ENCODE measurements around the gene ARHGEF26.
A peak's percentile ranks its signal among the peaks of the same experiment; 100 is the strongest.

The ARHGEF26 gene

DNA sequence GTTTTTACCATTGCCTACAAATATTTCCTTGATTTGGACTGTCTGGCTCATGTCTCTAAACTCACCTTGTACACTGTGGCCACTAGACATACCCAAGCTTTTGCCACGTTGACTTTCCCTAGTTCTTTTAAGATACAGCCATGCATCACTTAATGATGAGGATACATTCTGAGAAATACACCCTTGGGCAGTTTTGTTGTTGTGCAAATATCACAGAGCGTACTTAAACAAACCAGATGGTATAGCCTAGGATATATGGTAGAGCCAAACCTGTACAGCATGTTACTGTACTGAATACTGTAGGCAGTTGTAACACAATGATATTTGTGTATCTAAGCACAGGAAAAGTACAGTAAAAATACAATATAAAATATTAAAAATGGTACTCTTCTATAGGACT, 5.5 kb downstream of the ARHGEF26 start:
- peaks cover 1% of the 10 kb centered on the region for H3K9me3 Mint-ChIP-seq
- DNase-seq (ENCODE audit: low spot score in 2 of 2) (no peak), ATAC-seq (ENCODE audit: low read depth) (no peak)
- H3K36me3 Mint-ChIP-seq: no peaks in the 10 kb centered on the region
- H3K27me3 Mint-ChIP-seq: peaks cover 17% of the 10 kb centered on the region
- H3K27ac Mint-ChIP-seq: no peak overlapping the region
- H3K4me1 Mint-ChIP-seq: peaks cover 5% of the 10 kb centered on the region
- H3K4me3 Mint-ChIP-seq: no peak overlapping the region

DNA sequence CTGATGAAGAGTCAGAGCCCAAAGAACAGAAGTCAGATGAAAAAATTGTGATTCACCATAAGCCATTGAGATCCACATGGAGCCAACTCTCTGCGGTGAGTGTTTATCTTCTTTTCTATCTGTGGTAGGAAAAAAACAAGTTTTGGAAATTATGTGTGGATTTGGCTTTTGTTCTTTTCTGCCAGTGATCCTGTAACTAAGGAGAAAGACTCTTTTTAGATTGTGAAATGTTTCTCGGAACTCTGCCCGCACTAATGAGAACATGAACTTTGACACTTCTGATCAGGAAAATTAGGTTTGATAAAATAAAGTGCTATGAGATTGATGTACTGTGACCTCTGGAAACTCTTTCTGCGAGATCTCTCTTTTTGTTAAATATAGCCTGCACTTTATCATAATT, 8.4 kb downstream of the ARHGEF26 start:
- DNase-seq (ENCODE audit: low spot score in 2 of 2) (no peak), ATAC-seq (ENCODE audit: low read depth) (no peak)
- Mint-ChIP-seq H3K27me3 (peaks cover 10% of the 10 kb centered on the region), H3K36me3 (no peaks in the 10 kb centered on the region), H3K27ac (no peak overlapping the region), H3K9me3 (no peaks in the 10 kb centered on the region), H3K4me3 (no peak overlapping the region), H3K4me1 (no peaks in the 10 kb centered on the region)

DNA sequence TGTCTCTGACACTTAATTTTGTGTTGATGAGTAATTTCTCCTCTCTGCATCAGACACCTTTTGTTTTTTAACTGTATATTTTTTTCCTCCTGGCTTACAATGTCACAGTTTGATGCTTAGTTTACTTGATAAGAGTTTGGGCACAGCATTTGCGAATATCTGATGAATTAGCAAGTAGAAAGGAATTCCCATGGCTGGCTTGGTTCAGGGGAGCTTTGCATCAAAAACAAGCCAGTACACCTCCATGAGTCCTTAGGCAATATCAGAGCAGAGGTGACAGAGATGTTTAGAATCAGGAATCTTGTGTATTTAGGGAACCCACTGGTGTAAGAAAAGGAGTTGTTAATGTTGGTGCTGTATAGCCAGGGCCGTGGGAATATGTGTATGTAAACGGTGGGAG, 9.3 kb downstream of the ARHGEF26 start:
- DNase-seq (ENCODE audit: low spot score in 2 of 2) (no peak), ATAC-seq (ENCODE audit: low read depth) (no peak)
- Mint-ChIP-seq H3K27ac (no peak overlapping the region), H3K9me3 (no peaks in the 10 kb centered on the region), H3K27me3 (peaks cover 6% of the 10 kb centered on the region), H3K4me3 (no peak overlapping the region), H3K4me1 (no peaks in the 10 kb centered on the region), H3K36me3 (no peaks in the 10 kb centered on the region)

DNA sequence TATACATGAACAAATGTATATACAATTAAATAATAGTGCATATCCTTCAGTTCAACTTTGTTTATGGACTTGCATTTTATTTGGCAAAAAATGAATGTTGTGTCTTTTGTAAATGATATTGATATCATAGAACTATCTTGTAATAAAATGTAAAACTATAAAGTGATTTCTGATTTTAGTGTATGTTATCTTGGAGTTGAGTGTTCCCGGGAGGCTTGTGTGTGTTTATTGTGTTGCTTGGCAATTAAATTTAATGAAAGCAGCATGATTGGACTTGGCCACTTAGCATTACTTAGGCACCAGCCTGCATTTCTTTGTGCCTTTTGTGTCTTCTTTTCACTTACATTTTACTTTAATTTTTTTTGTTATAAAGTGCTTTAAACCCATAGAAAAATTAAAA, 10.6 kb downstream of the ARHGEF26 start:
- H3K9me3 Mint-ChIP-seq: no peaks in the 10 kb centered on the region
- no peaks in the 10 kb centered on the region for H3K4me1 Mint-ChIP-seq
- no peaks in the 10 kb centered on the region for H3K36me3 Mint-ChIP-seq
- H3K4me3 Mint-ChIP-seq: no peak overlapping the region
- DNase-seq (ENCODE audit: low spot score in 2 of 2) (no peak), ATAC-seq (ENCODE audit: low read depth) (no peak)
- peaks cover 4% of the 10 kb centered on the region for H3K27me3 Mint-ChIP-seq
- no peak overlapping the region for H3K27ac Mint-ChIP-seq

DNA sequence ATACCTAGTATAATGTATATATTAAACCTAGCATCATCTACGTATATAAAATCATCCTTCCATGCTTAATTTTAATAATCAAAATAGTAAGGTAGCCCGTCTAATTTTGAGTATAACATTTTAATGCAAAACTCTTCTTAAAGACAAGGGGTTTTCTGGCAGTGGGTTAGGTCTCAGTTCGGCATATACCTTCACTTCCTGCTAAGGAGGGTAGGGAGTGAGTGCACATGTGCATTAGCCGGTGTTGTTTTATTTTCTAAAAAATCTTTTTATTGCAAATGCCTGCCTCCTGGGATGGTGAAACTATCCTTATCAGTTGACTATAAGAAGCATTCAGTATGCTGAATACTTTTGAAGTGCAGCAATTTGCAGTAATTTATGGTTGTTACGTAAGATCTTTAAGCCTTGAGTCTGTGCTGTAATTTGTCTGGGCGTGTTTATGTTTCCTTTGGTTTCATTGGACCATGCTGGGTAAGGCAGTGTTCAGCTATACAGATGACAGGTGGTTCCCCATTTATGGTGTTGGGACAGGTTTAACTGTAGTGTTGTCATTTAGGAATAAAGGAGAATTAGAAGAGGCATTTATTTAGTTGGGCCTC, 11.7 kb downstream of the ARHGEF26 start:
- DNase-seq (ENCODE audit: low spot score in 2 of 2): no peak

DNA sequence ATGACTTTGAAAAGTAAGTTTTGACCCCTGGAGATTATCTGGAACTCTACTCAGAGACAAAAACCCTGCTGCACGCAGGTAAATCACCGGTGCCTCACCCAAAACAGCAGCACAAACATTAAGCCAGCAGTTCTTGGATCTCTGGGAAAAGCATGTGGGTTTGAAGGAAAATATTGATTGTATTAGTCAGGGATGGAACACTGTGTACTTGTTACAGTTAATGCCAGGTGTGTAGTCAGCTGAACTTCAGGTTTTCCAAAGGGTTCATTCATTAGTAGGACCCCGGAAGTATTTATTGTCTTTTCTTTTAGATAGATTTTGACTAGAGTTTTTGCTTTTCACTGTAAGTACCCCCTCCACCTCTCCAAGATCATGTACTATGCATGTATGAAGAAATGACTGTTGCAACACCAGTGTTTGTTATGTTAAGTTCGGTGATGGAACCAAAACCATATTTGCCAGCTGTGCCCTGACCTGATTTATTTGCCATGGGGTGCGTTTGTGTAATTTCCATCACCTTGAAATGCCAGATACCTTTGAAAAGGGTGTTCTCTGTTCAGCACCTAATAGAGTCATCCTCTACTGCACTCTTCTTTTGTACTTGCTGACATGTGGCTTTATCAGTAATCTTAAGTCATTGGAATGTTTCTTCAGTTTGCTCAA, 14.5 kb downstream of the ARHGEF26 start:
- no peak overlapping the region for H3K4me3 Mint-ChIP-seq
- H3K9me3 Mint-ChIP-seq: no peaks in the 10 kb centered on the region
- H3K27me3 Mint-ChIP-seq: peaks cover 7% of the 10 kb centered on the region
- DNase-seq (ENCODE audit: low spot score in 2 of 2) (no peak), ATAC-seq (ENCODE audit: low read depth) (no peak)
- no peaks in the 10 kb centered on the region for H3K4me1 Mint-ChIP-seq
- H3K36me3 Mint-ChIP-seq: no peaks in the 10 kb centered on the region
- no peak overlapping the region for H3K27ac Mint-ChIP-seq

More for the DNA sequence above, 11.7 kb downstream of the ARHGEF26 start:
- peak; percentile 46 for ATAC-seq (ENCODE audit: low read depth)
- Mint-ChIP-seq H3K4me3 (no peak overlapping the region), H3K4me1 (no peaks in the 10 kb centered on the region), H3K27me3 (peaks cover 4% of the 10 kb centered on the region), H3K27ac (no peak overlapping the region), H3K36me3 (no peaks in the 10 kb centered on the region), H3K9me3 (no peaks in the 10 kb centered on the region)

DNA sequence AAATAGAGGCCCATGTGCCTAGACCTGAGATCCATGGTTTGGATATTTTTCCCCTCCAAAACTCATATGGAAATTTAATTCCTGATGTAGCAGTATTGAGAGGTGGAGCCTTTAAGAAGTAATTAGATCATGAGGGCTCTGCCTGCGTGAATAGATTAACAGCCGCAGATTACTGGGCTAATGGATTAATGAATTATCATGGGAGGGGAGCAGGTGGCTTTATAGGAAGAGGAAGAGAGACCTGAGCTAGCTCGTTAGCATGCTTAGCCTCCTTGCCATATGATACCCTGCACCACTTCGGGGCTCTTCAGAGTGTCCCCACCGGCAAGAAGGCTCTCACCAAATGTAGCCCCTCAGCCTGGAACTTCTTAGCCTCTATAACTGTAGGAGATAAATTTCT, 15.8 kb downstream of the ARHGEF26 start:
- no peak overlapping the region for H3K27ac Mint-ChIP-seq
- no peaks in the 10 kb centered on the region for H3K4me1 Mint-ChIP-seq
- ATAC-seq (ENCODE audit: low read depth): no peak
- no peaks in the 10 kb centered on the region for H3K9me3 Mint-ChIP-seq
- no peak for DNase-seq (ENCODE audit: low spot score in 2 of 2)
- H3K36me3 Mint-ChIP-seq: no peaks in the 10 kb centered on the region
- peaks cover 9% of the 10 kb centered on the region for H3K27me3 Mint-ChIP-seq
- H3K4me3 Mint-ChIP-seq: no peak overlapping the region

DNA sequence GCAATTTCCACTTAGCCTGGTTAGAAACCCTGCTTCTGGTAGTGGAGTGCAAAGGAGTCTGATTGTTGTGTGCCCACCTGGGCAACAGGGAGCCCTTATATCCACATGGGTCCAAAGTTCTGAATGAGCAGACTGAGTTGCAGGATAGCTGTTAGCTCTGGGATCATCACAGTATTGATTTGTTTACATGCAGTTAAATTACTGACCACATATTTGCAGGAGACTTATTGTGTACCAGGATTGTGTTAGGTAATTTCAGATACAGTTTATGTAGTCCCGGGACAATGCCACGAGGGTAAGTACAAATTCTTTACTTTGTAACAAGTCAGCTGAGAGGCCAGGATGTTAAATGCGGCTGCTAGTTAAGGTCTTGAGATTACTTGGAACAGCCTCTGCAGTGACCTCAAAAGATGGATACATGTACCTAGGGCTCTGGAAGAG, 18.8 kb downstream of the ARHGEF26 start:
- Mint-ChIP-seq H3K36me3 (no peaks in the 10 kb centered on the region), H3K9me3 (no peaks in the 10 kb centered on the region), H3K27ac (no peak overlapping the region), H3K4me3 (no peak overlapping the region), H3K27me3 (peaks cover 6% of the 10 kb centered on the region), H3K4me1 (no peaks in the 10 kb centered on the region)
- no peak for DNase-seq (ENCODE audit: low spot score in 2 of 2)
- ATAC-seq (ENCODE audit: low read depth): no peak

DNA sequence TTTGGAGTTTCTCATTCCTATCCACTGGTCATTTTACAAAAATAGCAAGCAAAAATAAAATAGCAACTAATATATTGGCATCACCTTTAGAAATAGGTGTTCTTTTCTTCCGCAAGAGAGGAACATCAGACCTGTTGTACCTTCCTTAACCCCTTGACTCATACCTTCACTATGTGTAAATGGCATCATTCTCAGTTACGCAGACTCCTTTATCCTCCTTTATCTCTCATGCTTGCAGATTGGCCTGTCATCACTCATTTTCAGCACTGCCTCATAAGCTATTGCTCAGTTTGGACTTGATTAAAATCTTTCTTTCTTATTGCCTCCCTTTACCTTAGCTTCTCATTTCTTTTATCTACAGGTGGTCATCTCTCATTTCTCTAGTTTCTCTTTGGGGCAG, 21.4 kb downstream of the ARHGEF26 start:
- ATAC-seq (ENCODE audit: low read depth) (no peak), DNase-seq (ENCODE audit: low spot score in 2 of 2) (no peak)
- no peak overlapping the region for H3K27ac Mint-ChIP-seq

DNA sequence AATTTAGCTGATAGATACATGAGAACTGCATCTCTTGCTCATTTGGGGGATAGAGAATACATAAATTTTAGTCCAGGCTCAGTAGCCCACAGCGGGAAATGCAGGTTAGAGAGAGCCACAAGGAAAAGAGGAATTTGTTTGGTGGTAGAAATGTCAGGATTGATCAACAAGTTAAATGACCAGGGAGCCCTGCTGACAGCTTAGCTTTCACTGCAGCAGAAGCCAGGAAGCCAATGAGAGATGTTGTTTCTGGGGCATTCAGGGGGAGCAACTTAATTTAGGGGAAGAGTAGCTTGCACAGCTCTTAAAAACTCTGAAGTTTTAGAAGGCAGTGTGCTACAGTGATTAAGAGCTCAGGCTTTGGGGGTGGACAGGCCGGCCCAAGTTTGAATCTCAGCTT, 22.7 kb downstream of the ARHGEF26 start:
- Mint-ChIP-seq H3K4me3 (no peak overlapping the region), H3K36me3 (no peaks in the 10 kb centered on the region), H3K27ac (no peak overlapping the region), H3K4me1 (no peaks in the 10 kb centered on the region), H3K27me3 (peaks cover 8% of the 10 kb centered on the region), H3K9me3 (no peaks in the 10 kb centered on the region)
- DNase-seq (ENCODE audit: low spot score in 2 of 2) (no peak), ATAC-seq (ENCODE audit: low read depth) (no peak)

More for the DNA sequence above, 21.4 kb downstream of the ARHGEF26 start:
- Mint-ChIP-seq H3K4me3 (no peak overlapping the region), H3K27me3 (peaks cover 6% of the 10 kb centered on the region), H3K9me3 (no peaks in the 10 kb centered on the region), H3K4me1 (no peaks in the 10 kb centered on the region), H3K36me3 (no peaks in the 10 kb centered on the region)

DNA sequence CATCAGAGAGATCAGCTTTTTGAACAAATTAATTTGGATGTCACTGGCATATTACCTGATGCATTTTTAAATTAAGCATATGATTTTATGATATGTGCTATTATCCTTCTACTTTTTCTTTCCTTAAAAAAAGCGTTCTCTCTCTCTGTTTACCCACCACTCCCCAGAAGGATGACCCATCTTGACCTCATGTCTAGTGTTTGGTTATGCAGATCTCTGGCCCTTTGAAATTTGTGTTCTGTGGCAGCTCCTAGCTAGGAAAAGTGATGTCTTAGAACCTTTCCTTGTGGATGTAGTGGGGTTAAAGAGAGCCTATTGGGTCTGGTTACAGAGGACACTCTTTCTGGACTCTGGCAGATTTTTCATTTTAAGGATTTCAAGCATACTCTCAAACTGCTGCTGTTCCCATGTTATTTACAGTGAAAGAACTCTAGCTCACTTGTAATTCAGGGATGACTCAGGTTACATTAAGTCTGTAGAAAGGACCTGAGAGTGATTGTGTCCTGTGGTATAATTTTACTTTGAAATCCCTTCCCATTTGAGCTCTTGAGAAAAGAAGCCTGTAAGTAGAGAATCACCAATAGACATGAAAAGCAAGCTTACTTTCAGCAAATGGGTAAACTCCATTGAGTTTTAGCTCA, 23.8 kb downstream of the ARHGEF26 start:
- peaks cover 5% of the 10 kb centered on the region for H3K27me3 Mint-ChIP-seq
- DNase-seq (ENCODE audit: low spot score in 2 of 2) (no peak), ATAC-seq (ENCODE audit: low read depth) (no peak)
- no peaks in the 10 kb centered on the region for H3K9me3 Mint-ChIP-seq
- H3K4me3 Mint-ChIP-seq: no peak overlapping the region
- no peaks in the 10 kb centered on the region for H3K4me1 Mint-ChIP-seq
- H3K27ac Mint-ChIP-seq: no peak overlapping the region
- H3K36me3 Mint-ChIP-seq: no peaks in the 10 kb centered on the region

DNA sequence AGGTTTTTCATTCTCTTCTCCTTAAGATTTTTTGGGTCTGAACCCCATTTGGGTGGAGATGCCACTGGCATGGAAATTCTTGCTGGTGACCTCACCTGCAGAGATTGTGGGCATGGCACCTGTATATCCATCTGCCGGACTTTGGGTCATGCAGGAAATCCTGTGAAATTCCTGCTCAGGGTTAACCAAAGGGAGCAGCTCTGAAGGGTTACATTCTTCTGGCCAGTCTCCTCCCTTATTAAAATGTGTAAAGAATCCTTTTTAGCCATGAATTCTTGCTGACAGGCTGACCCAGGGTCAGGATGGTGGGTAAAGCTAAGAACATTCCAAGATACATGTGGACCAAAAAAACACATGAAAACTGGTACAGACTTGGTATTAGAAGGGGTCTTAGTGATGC, 27.4 kb downstream of the ARHGEF26 start:
- no peaks in the 10 kb centered on the region for H3K4me1 Mint-ChIP-seq
- DNase-seq (ENCODE audit: low spot score in 2 of 2): no peak
- no peak overlapping the region for H3K4me3 Mint-ChIP-seq
- ATAC-seq (ENCODE audit: low read depth): no peak
- H3K9me3 Mint-ChIP-seq: no peaks in the 10 kb centered on the region
- no peak overlapping the region for H3K27ac Mint-ChIP-seq
- no peaks in the 10 kb centered on the region for H3K36me3 Mint-ChIP-seq
- H3K27me3 Mint-ChIP-seq: peaks cover 3% of the 10 kb centered on the region

DNA sequence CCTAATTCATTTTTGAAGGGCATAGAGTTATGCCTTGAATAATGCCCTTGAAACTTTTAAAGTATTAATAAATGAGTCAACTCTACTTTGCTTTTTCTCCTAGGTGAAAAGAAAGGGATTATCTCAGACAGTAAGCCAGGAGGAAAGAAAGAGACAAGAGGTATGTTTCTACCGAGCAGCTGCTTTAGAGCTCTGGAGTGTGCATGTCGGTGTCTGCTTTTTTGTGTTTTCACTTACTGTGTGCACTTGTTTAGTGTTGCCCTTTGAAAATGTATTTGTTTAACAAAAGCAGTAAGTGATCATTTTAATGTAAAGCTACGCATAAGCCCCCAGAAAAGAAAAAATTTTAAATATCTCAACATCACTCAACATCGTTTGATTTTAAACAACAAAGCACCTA, 28.1 kb downstream of the ARHGEF26 start:
- Mint-ChIP-seq H3K36me3 (no peaks in the 10 kb centered on the region), H3K4me3 (no peak overlapping the region), H3K4me1 (no peaks in the 10 kb centered on the region), H3K9me3 (no peaks in the 10 kb centered on the region), H3K27ac (no peak overlapping the region), H3K27me3 (peaks cover 3% of the 10 kb centered on the region)
- DNase-seq (ENCODE audit: low spot score in 2 of 2): no peak
- ATAC-seq (ENCODE audit: low read depth): no peak

DNA sequence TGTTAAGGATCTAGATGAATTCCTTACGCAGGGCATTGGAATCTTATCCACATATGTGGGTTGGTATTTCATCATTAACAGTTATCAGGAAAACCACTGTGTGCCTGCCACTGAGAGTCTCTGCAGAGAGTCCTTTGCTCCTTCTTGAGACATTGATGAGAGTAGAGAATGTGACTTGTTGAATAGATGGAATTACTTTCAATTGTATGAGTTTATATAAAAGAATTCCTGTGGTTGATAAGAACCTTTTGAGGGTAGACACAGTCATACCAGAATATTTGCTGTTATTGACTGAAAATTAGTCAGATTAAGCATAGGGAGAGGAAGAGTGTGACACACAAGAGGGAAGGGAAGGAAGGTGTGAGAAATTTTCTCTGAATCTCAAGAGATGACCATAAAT, 30.8 kb downstream of the ARHGEF26 start:
- H3K4me1 Mint-ChIP-seq: no peaks in the 10 kb centered on the region
- ATAC-seq (ENCODE audit: low read depth) (no peak), DNase-seq (ENCODE audit: low spot score in 2 of 2) (no peak)
- H3K9me3 Mint-ChIP-seq: no peaks in the 10 kb centered on the region
- no peak overlapping the region for H3K27ac Mint-ChIP-seq
- H3K36me3 Mint-ChIP-seq: no peaks in the 10 kb centered on the region
- H3K4me3 Mint-ChIP-seq: no peak overlapping the region
- peaks cover 3% of the 10 kb centered on the region for H3K27me3 Mint-ChIP-seq

DNA sequence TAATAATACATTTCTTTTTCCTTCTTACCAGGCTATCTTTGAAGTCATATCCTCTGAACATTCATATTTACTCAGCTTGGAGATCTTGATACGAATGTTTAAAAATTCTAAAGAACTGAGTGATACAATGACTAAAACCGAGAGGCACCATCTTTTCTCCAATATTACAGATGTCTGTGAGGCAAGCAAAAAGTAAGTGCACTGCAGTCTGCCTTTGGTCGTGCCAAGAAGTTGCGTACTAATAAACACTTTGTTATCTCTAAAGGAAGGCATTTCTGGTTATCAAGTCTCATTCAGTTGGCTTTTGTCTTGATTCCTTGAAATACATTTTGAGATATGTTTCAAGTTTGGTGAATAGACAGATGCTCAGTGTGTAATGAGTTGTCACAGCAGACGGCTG, 31.6 kb downstream of the ARHGEF26 start:
- H3K27me3 Mint-ChIP-seq: peaks cover 1% of the 10 kb centered on the region
- no peaks in the 10 kb centered on the region for H3K9me3 Mint-ChIP-seq
- H3K27ac Mint-ChIP-seq: no peak overlapping the region
- no peak for ATAC-seq (ENCODE audit: low read depth)
- H3K36me3 Mint-ChIP-seq: no peaks in the 10 kb centered on the region
- H3K4me1 Mint-ChIP-seq: no peaks in the 10 kb centered on the region
- DNase-seq (ENCODE audit: low spot score in 2 of 2): no peak
- no peak overlapping the region for H3K4me3 Mint-ChIP-seq

All from memory B cell (primary cell).